Nucleus accumbens (tissue), 56 donors: ENCODE results near the gene ASB13.
"Not testable (repeated sequence)": the region's sequence is repeated elsewhere in the genome, so short reads cannot be mapped to it uniquely, and the experiment has no call there.

Experiments
- DNase-seq, 56 donors: peaks; one replicate each; lab custom pipeline; 2025; lab: John Stamatoyannopoulos, UW

ASB13 gene

GRCh38 chr10:5594271-5595049, 71.9 kb downstream of the ASB13 start:
- no peak for DNase-seq

GRCh38 chr10:5593347-5593746, 73.0 kb downstream of the ASB13 start:
- DNase-seq: not testable (repeated sequence)

- no peak for DNase-seq
Measured at GRCh38 chr10:5592070-5592469, 74.3 kb downstream of the ASB13 start.

- DNase-seq: no peak
Measured at GRCh38 chr10:5591336-5591824, 75.0 kb downstream of the ASB13 start.

- no peak for DNase-seq
Measured at GRCh38 chr10:5590816-5591215, 75.6 kb downstream of the ASB13 start.

GRCh38 chr10:5589661-5590511, 76.5 kb downstream of the ASB13 start:
- DNase-seq: no peak

DNA sequence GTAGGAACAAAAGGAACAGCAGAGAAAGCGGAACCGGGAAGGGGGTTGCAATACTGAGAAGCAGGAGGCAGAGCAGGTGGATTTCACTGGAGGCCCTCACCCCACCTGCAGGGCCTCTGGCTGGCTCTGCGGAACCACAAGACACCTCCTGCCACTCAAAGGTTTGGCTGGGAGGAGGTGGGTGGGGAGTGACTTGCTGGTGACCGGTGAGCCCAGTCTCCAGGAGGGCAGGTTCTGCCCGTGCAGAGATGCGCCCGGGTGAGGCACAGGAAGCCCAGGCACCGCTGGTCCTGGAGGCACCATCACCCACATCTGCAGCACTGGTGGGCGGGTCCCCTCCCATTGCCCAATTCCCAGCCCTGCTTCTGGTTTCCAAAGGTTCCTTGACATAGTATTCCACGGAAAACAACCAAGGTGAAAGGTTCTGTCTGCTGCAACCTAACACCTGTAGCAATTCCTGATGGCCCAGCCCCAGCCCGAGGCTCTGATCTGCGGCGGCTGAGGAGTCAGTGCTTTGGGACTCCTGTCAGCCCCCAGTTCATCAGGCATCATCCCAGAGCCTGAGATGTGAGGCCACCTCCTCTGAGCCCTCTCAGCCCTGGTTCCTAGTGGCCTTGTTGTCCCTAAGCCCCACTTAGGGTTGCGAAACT, 77.3 kb downstream of the ASB13 start:
- no peak for DNase-seq
